Omental fat pad (tissue), 4 donors: ENCODE measurements around the gene TMCO5A. TPM values are rescaled to one million over a fixed set of nuclear protein-coding genes. Genes with fewer than 3 reads are reported as not detected.
A peak's percentile ranks its signal among the peaks of the same experiment; 100 is the strongest.

ENCODE experiments used
- ATAC-seq: fragments of 150-250 bp; one replicate; pipeline ENCODE4 v1.9.1; 2016; ENCODE audit warnings: mild to moderate bottlenecking, moderate library complexity; ENCODE audit not compliant: low FRiP score
- DNase-seq: peaks from one replicate; pipeline ENCODE4 v3.0.0-alpha.2; 2019; ENCODE audit warnings: low spot score
- total RNA-seq, 4 donors: library from RNA; depleted of rRNA; stranded (reverse); fragments of >200 nt; gene quantifications; one replicate each; pipeline ENCODE4 v1.1.0, GENCODE V29; 2016
- TF ChIP-seq, protein P1 (sequence below), 3 donors: fragments of 450-650 bp; IDR thresholded peaks; one replicate each; pipeline ENCODE4 v1.5.1; 2016 to 2017; ENCODE audit warnings: antibody characterized with exemption in 3 of 3, mild to moderate bottlenecking in 3 of 3, moderate library complexity in 2 of 3

TMCO5A gene
- total RNA-seq, 4 donors from 2014 or later: not detected

- DNase-seq (no peak), ATAC-seq (peak; percentile 87)
- TF ChIP-seq, protein P1, sequence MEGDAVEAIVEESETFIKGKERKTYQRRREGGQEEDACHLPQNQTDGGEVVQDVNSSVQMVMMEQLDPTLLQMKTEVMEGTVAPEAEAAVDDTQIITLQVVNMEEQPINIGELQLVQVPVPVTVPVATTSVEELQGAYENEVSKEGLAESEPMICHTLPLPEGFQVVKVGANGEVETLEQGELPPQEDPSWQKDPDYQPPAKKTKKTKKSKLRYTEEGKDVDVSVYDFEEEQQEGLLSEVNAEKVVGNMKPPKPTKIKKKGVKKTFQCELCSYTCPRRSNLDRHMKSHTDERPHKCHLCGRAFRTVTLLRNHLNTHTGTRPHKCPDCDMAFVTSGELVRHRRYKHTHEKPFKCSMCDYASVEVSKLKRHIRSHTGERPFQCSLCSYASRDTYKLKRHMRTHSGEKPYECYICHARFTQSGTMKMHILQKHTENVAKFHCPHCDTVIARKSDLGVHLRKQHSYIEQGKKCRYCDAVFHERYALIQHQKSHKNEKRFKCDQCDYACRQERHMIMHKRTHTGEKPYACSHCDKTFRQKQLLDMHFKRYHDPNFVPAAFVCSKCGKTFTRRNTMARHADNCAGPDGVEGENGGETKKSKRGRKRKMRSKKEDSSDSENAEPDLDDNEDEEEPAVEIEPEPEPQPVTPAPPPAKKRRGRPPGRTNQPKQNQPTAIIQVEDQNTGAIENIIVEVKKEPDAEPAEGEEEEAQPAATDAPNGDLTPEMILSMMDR (IDR thresholded peaks at IDR 0.05): no peak
Observed at GRCh38 chr15:37900326-37901221, 33.9 kb upstream of the TMCO5A start.

DNA sequence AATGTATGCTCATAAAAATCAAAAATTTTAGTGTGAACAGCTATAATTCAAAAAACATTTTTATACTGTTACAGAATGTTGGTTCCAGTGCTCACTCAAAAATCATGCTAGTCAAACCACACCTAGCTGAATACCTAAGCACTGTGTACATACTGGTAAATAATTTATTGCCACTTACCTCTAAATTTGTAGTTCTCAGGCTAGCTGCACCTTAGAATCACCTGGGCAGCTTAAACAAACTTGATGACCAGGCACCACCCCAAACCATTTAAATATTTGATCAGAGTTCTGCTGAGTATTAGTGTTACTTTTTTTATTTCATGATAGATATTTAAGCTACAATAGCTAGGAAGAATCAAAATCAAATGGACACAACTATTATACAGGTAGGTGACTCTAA is 32.3 kb upstream of the TMCO5A start:
- TF ChIP-seq, protein P1 (IDR thresholded peaks at IDR 0.05): no peak
- DNase-seq (no peak), ATAC-seq (no peak)

DNA sequence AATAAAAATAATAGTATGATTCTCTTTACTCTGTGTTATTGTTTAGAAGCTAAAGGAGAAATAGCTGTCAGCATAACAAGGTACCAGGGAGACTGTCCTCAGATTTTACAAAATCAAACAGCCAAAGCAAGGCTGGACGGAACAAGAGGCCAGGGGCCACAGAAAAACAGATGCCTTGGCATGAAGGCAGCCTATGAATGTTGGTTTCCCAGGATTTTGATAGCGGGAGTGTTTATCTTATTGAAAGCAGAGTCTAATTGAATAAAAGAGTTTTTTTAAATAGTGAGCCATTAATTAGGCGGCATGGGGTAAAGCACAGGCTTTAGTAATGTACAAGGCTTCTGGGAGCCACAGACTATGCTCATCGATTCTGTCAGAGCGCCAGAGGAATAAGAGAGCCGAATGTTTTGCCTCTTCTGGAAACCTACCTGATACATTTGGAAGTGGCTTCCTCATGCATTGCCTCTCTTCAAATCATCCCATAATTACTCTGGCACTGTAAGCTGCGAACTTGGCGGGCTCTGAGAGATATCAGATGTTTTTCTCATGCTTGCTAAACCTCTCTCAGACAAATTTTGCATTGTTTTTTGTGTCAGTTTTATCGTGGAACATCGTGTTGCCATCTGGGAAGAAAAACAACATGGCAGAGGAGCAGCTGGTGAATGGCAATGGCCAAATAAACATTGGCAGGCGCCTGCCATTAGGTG is 30.4 kb upstream of the TMCO5A start:
- no peak for DNase-seq
- TF ChIP-seq, protein P1 (IDR thresholded peaks at IDR 0.05): no peak
- no peak for ATAC-seq

GRCh38 chr15:37907136-37907535 is 27.3 kb upstream of the TMCO5A start:
- no peak for DNase-seq
- no peak for ATAC-seq
- TF ChIP-seq, protein P1 (IDR thresholded peaks at IDR 0.05): no peak

DNA sequence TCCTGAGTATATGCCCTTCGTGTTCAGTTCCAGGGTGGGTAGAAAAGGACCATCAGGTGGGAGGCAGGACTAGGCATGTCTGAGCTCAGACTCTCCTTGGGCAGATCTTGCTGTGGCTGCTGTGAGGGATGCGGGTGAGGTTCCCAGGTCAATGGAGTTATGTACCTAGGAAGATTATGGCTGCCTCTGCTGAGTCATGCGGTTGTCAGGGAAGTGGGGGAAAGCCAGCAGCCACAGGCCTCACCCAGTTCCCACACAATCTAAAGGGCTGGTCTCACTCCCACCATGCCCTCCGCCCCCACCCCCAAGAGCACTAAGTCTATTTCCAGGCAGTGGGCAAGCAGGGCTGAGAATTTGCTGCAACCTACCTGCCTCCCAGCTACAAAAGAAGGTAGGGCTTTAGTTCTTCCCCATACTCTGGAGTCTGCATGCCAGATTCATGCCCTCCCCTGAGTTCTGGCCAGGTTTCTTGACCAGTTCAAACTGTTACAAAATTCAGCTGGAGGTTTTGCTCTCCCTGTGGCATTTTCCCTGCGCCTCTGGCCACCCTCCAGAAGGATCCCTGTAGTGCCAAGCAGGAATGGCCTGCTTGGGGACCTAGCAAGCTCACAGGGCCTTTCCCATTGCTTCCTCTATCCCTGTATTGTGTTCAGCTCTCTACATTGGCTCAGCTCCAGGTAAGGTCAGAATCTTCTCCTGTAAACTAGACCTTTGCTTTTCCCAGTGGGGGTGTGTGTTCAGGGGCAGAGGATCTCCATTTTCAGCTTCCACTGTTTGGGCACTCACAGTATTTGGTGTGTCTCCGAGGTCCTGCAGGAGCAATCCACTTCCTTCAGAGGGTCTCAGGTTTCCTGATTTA is 12.7 kb upstream of the TMCO5A start:
- ATAC-seq (no peak), DNase-seq (no peak)
- TF ChIP-seq, protein P1 (IDR thresholded peaks at IDR 0.05): no peak

DNA sequence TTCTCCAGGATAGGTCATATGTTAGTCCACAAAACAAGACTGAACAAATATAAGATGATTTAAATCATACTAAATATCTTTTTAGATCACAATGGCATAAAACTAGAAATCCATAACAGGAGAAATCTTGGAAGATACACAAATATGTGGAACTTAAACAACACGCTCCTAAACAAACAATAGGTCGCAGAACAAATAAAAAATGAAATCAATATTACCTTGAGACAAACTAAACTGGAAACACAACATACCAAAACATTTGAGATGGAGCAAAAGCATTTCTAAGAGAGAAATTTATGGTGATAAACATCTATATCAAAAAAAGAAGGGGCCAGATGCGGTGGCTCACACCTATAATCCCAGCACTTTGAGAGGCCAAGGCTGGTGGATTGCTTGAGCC is 8.3 kb upstream of the TMCO5A start:
- no peak for ATAC-seq
- DNase-seq: no peak

More for the DNA sequence above, 8.3 kb upstream of the TMCO5A start:
- TF ChIP-seq, protein P1 (IDR thresholded peaks at IDR 0.05): no peak
